ENCODE data around the gene MROH8.

DNA sequence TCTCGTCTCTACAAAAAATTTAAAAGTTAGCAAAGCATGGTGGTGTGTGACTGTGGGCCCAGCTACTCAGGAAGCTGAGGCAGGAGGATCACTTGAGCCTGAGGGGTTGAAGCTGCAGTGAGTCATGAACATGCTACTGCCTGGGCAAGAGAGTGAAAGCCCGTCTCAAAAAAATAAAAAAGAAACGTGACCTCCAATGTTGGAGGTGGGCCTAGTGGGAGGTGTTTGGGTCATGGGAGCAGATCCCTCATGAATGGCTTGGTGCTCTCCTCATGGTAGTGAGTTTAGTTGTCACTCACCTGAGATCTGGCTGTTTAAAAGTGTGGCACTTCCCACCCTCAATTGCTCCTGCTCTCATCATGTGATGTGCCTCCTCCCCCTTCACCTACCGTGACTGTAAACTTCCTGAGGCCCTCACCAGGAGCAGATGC is 107.9 kb downstream of the MROH8 start:
- TF ChIP-seq, protein P1, sequence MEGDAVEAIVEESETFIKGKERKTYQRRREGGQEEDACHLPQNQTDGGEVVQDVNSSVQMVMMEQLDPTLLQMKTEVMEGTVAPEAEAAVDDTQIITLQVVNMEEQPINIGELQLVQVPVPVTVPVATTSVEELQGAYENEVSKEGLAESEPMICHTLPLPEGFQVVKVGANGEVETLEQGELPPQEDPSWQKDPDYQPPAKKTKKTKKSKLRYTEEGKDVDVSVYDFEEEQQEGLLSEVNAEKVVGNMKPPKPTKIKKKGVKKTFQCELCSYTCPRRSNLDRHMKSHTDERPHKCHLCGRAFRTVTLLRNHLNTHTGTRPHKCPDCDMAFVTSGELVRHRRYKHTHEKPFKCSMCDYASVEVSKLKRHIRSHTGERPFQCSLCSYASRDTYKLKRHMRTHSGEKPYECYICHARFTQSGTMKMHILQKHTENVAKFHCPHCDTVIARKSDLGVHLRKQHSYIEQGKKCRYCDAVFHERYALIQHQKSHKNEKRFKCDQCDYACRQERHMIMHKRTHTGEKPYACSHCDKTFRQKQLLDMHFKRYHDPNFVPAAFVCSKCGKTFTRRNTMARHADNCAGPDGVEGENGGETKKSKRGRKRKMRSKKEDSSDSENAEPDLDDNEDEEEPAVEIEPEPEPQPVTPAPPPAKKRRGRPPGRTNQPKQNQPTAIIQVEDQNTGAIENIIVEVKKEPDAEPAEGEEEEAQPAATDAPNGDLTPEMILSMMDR (IDR thresholded peaks at IDR 0.05) = no peak
- TF ChIP-seq POLR2A (IDR thresholded peaks at IDR 0.05) = no peak
